Skeletal muscle tissue (tissue), 4 donors: Measurements from ENCODE around the gene TRAPPC8. TPM values are rescaled to one million over a fixed set of nuclear protein-coding genes. Genes with fewer than 3 reads are reported as not detected.

Experiments
- H3K27ac ChIP-seq: one replicate; pipeline ENCODE4 v1.7.0; 2013; ENCODE audit warnings: mild to moderate bottlenecking, low read depth, low read length, inconsistent platforms
- H3K27me3 ChIP-seq, 3 donors: one replicate each; pipeline ENCODE4 v1.7.0; 2013; ENCODE audit warnings: low read length in 3 of 3; ENCODE audit not compliant: control insufficient read depth in 3 of 3, insufficient read depth in 3 of 3
- H3K36me3 ChIP-seq, 3 donors: one replicate each; pipeline ENCODE4 v1.7.0; 2013; ENCODE audit warnings: low read length in 3 of 3; ENCODE audit not compliant: control insufficient read depth in 3 of 3, insufficient read depth in 3 of 3
- H3K4me1 ChIP-seq, 3 donors: one replicate each; pipeline ENCODE4 v1.7.0; 2013; ENCODE audit warnings: low read length in 3 of 3, mild to moderate bottlenecking in 3 of 3; ENCODE audit not compliant: control insufficient read depth in 3 of 3, insufficient read depth in 3 of 3
- H3K4me3 ChIP-seq, 3 donors: one replicate each; pipeline ENCODE4 v1.7.0; 2013; ENCODE audit warnings: low read length in 3 of 3
- H3K9ac ChIP-seq, 3 donors: one replicate each; pipeline ENCODE4 v1.7.0; 2013; ENCODE audit warnings: low read length in 3 of 3, mild to moderate bottlenecking in 3 of 3, moderate library complexity in 2 of 3, low read depth in 1 of 3
- H3K9me3 ChIP-seq, 3 donors: one replicate each; pipeline ENCODE4 v1.7.0; 2013; ENCODE audit warnings: low read length in 3 of 3; ENCODE audit not compliant: control insufficient read depth in 3 of 3
- total RNA-seq: library from RNA; depleted of rRNA; stranded (reverse); fragments of >200 nt; gene quantifications from one replicate; pipeline ENCODE4 v1.2.3, GENCODE V29; 2014
- donor health status: Osteomylitis.

Gene TRAPPC8, protein sequence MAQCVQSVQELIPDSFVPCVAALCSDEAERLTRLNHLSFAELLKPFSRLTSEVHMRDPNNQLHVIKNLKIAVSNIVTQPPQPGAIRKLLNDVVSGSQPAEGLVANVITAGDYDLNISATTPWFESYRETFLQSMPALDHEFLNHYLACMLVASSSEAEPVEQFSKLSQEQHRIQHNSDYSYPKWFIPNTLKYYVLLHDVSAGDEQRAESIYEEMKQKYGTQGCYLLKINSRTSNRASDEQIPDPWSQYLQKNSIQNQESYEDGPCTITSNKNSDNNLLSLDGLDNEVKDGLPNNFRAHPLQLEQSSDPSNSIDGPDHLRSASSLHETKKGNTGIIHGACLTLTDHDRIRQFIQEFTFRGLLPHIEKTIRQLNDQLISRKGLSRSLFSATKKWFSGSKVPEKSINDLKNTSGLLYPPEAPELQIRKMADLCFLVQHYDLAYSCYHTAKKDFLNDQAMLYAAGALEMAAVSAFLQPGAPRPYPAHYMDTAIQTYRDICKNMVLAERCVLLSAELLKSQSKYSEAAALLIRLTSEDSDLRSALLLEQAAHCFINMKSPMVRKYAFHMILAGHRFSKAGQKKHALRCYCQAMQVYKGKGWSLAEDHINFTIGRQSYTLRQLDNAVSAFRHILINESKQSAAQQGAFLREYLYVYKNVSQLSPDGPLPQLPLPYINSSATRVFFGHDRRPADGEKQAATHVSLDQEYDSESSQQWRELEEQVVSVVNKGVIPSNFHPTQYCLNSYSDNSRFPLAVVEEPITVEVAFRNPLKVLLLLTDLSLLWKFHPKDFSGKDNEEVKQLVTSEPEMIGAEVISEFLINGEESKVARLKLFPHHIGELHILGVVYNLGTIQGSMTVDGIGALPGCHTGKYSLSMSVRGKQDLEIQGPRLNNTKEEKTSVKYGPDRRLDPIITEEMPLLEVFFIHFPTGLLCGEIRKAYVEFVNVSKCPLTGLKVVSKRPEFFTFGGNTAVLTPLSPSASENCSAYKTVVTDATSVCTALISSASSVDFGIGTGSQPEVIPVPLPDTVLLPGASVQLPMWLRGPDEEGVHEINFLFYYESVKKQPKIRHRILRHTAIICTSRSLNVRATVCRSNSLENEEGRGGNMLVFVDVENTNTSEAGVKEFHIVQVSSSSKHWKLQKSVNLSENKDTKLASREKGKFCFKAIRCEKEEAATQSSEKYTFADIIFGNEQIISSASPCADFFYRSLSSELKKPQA (N-terminal part only)
- 44.9 TPM for total RNA-seq

DNA sequence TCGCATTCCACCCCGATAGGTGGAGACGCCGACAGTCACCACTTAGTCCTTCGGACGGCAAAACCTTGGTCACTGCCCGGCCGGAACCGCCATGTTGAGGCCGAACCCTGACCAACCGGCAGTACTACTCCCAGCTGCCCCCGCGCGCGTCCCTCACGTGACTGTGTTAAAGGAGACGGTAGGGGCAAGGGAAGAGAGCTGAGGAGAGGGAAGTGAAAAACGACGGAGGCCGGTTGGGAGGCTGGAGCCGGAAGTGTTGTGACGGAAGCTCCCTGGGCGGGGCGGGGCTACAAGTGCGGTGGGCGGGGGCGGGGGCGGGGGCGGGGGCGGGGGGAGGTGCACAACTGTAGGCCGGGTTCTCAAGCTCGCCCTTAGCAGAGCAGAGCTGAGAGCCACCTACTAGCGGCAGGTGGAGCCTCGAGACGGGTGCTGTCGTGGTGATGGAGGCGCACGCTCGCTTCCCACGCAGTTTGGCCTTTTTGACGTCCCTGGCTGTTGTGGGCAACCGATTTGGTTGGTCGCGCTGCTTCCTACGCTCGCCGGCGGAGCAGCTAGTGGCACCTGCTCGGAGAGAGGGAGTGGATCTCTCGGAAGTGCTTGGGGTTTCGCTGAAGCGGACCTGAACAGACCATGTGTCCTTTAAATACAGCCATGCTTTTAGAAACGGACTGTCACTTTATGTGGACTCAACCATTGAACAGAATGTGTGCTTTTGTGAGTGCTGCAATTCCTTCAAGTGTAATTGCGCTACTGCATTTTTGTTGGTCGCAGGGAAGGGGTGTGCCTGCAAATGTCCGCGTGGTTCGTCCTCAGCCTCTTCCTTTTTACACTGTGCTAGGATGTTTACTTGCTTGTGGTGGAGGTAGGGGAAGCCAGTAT is at the start of gene TRAPPC8:
TSS of gene TRAPPC8 (minus strand) at position 130 of the 879 bp plus-strand sequence. CDS start 364 bp downstream, outside the sequence.
- Histone ChIP-seq H3K36me3 (no peaks in the 10 kb centered on the region), H3K27me3 (no peaks in the 10 kb centered on the region), H3K9ac (peak within 1 kb of the TSS; percentile 90 to 96 (median 94)), H3K27ac (peak within 1 kb of the TSS; percentile 90), H3K9me3 (no peaks in the 10 kb centered on the region), H3K4me1 (peaks cover 7 to 26% (median 19%) of the 10 kb centered on the region in 3 donors), H3K4me3 (peak within 1 kb of the TSS; percentile 91 to 98 (median 98))

DNA sequence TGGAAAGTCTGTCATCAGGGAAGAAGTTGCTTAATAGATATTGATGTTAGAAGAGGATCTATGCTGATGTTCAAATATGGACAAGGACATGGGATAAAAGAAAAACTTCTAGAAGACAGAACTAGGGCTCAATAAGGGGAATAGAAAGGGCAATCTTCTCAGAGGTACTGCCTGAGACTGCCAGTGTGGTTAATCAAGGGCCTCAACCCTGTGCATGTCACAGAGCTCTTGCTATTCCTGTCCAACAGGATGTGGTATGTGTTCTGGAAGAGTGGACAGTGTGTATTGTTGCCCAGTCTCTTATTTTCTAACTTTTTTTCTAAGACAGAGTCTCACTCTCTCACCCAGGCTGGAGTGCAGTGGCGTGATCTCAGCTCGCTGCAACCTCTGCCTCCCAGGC is 47.9 kb upstream of the TRAPPC8 start:
- Histone ChIP-seq H3K9ac (no peak overlapping the region), H3K4me1 (peaks cover 0 to 7% (median 3%) of the 10 kb centered on the region in 3 donors), H3K27me3 (no peaks in the 10 kb centered on the region), H3K4me3 (no peak overlapping the region), H3K36me3 (no peaks in the 10 kb centered on the region), H3K27ac (no peak overlapping the region), H3K9me3 (no peaks in the 10 kb centered on the region)

GRCh38 chr18:31983976-31984375 is 41.0 kb upstream of the TRAPPC8 start:
- no peaks in the 10 kb centered on the region for H3K27me3 ChIP-seq
- no peaks in the 10 kb centered on the region for H3K36me3 ChIP-seq
- H3K4me1 ChIP-seq: no peaks in the 10 kb centered on the region
- no peaks in the 10 kb centered on the region for H3K9me3 ChIP-seq
- H3K4me3 ChIP-seq: no peak overlapping the region
- H3K9ac ChIP-seq: no peak overlapping the region
- no peak overlapping the region for H3K27ac ChIP-seq

- no peak overlapping the region for H3K4me3 ChIP-seq
- H3K9me3 ChIP-seq: no peaks in the 10 kb centered on the region
- no peak overlapping the region for H3K9ac ChIP-seq
- H3K27ac ChIP-seq: no peak overlapping the region
- H3K4me1 ChIP-seq: no peaks in the 10 kb centered on the region
- H3K36me3 ChIP-seq: no peaks in the 10 kb centered on the region
- no peaks in the 10 kb centered on the region for H3K27me3 ChIP-seq
These were observed 40.1 kb upstream of the TRAPPC8 start for GRCh38 chr18:31983020-31983419.

- no peak overlapping the region for H3K27ac ChIP-seq
- H3K36me3 ChIP-seq: no peaks in the 10 kb centered on the region
- H3K9ac ChIP-seq: no peak overlapping the region
- no peak overlapping the region for H3K4me3 ChIP-seq
- H3K4me1 ChIP-seq: no peaks in the 10 kb centered on the region
- no peaks in the 10 kb centered on the region for H3K9me3 ChIP-seq
- H3K27me3 ChIP-seq: no peaks in the 10 kb centered on the region
These were observed 37.9 kb upstream of the TRAPPC8 start for GRCh38 chr18:31980863-31981262.

DNA sequence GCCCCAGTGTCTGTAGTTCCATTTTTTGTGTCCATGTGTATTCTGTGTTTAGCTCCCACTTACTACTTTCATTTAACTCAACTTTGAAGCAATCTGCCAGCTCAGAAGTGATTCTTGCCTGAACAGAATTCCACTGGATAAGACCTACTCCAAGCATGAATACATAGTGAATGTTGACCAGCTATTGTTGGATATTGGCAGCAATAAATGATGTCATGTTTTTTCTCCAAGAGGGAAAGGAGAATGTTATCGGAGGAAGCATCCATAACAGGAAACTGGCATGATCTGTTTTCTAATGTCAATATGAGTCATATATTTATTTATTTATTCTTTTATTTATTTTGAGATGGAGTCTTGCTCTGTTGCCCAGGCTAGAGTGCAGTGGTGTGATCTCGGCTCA is 36.8 kb upstream of the TRAPPC8 start:
- no peak overlapping the region for H3K27ac ChIP-seq
- no peaks in the 10 kb centered on the region for H3K27me3 ChIP-seq
- H3K36me3 ChIP-seq: no peaks in the 10 kb centered on the region
- no peaks in the 10 kb centered on the region for H3K4me1 ChIP-seq
- no peak overlapping the region for H3K4me3 ChIP-seq
- H3K9me3 ChIP-seq: no peaks in the 10 kb centered on the region
- no peak overlapping the region for H3K9ac ChIP-seq

DNA sequence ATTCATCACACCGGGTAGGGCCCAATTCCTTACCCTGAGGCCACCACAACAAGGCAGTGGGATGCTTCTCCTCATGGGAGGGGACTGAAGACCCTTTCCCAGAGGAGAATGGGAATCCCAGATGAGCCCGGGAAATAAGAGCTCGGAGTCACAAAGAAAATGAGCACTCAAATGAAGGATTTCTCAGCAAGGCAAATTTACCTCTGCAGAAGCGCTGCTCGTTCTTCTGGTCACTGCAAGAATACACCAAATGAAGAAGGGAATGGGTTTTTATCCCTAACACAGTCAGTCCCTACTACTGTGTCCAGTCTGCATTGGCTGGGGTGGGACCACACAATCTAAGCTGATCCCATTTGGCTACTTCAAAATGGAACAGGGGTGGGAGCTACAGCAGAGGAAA is 35.7 kb upstream of the TRAPPC8 start:
- Histone ChIP-seq H3K9ac (no peak overlapping the region), H3K9me3 (peaks cover 0 to 4% (median 4%) of the 10 kb centered on the region in 3 donors), H3K27me3 (no peaks in the 10 kb centered on the region), H3K27ac (no peak overlapping the region), H3K4me3 (no peak overlapping the region), H3K36me3 (no peaks in the 10 kb centered on the region), H3K4me1 (no peaks in the 10 kb centered on the region)

- no peaks in the 10 kb centered on the region for H3K36me3 ChIP-seq
- H3K9ac ChIP-seq: no peak overlapping the region
- no peaks in the 10 kb centered on the region for H3K4me1 ChIP-seq
- no peak overlapping the region for H3K4me3 ChIP-seq
- H3K27me3 ChIP-seq: no peaks in the 10 kb centered on the region
- peaks cover 0 to 4% (median 4%) of the 10 kb centered on the region in 3 donors for H3K9me3 ChIP-seq
- H3K27ac ChIP-seq: no peak overlapping the region
These were observed 34.4 kb upstream of the TRAPPC8 start for GRCh38 chr18:31977270-31977872.

DNA sequence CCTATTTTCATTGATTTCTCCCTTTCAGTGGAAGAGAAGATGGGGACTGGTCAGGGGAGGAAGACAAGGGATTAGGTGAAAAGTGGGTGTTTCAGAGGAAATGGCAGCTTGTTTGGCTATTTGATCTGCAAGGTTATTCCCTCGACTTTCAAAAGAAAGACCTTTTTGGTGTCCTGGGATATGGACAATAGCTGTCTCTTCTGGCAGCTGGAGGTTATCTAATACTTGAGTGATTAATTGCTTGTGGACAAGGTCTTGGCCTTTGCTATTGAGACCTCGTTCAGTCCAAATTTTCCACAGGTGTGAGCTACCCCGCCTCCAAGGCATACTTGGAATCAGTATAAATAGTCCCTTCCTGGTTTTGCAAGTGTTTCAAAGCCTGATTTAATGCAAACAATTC is 33.3 kb upstream of the TRAPPC8 start:
- Histone ChIP-seq H3K4me3 (no peak overlapping the region), H3K27me3 (no peaks in the 10 kb centered on the region), H3K9ac (no peak overlapping the region), H3K36me3 (no peaks in the 10 kb centered on the region), H3K27ac (no peak overlapping the region), H3K4me1 (no peaks in the 10 kb centered on the region), H3K9me3 (peaks cover 0 to 4% (median 4%) of the 10 kb centered on the region in 3 donors)
